Measurements from ENCODE around the gene COX8C. TPM values are rescaled to one million over a fixed set of nuclear protein-coding genes. Genes with fewer than 3 reads are reported as not detected.

COX8C gene
- total RNA-seq, 1 donor from 2014 or later = 1.2 TPM

DNA sequence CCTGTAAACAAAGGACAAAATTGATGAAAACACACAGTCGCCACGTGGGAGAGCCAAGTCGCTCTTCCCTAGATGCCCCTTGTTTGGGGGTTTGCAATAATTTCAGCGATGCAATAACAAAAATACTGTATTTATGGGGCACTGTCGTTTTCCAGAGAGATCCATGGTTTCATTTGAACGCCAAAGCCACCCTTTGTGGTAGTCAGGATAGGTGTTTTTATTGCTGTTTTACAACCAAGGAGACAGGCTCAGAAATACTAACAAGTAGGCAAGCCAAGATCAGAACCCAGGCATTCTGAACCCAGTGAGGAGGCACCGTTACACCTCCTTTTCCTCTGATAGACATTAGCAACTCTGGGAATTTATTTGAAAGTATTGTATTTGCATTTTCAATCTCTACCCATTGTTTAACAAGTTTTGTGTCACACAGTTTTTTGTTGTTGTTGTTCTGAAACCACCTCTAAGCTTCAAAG is 13.3 kb upstream of the COX8C start:
- Mint-ChIP-seq H3K27ac (peak overlapping the region; percentile 97), H3K36me3 (peaks cover 2% of the 10 kb centered on the region), H3K9me3 (peaks cover 4% of the 10 kb centered on the region), H3K27me3 (ENCODE audit: low read depth) (no peaks in the 10 kb centered on the region), H3K4me3 (peak overlapping the region; percentile 91), H3K4me1 (peaks cover 30% of the 10 kb centered on the region)
- DNase-seq (ENCODE audit: low spot score in 2 of 2, unreplicated experiment in 2 of 2) = no peak
- TF ChIP-seq, protein P1, sequence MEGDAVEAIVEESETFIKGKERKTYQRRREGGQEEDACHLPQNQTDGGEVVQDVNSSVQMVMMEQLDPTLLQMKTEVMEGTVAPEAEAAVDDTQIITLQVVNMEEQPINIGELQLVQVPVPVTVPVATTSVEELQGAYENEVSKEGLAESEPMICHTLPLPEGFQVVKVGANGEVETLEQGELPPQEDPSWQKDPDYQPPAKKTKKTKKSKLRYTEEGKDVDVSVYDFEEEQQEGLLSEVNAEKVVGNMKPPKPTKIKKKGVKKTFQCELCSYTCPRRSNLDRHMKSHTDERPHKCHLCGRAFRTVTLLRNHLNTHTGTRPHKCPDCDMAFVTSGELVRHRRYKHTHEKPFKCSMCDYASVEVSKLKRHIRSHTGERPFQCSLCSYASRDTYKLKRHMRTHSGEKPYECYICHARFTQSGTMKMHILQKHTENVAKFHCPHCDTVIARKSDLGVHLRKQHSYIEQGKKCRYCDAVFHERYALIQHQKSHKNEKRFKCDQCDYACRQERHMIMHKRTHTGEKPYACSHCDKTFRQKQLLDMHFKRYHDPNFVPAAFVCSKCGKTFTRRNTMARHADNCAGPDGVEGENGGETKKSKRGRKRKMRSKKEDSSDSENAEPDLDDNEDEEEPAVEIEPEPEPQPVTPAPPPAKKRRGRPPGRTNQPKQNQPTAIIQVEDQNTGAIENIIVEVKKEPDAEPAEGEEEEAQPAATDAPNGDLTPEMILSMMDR (IDR thresholded peaks at IDR 0.05; ENCODE audit: unreplicated experiment) = no peak

DNA sequence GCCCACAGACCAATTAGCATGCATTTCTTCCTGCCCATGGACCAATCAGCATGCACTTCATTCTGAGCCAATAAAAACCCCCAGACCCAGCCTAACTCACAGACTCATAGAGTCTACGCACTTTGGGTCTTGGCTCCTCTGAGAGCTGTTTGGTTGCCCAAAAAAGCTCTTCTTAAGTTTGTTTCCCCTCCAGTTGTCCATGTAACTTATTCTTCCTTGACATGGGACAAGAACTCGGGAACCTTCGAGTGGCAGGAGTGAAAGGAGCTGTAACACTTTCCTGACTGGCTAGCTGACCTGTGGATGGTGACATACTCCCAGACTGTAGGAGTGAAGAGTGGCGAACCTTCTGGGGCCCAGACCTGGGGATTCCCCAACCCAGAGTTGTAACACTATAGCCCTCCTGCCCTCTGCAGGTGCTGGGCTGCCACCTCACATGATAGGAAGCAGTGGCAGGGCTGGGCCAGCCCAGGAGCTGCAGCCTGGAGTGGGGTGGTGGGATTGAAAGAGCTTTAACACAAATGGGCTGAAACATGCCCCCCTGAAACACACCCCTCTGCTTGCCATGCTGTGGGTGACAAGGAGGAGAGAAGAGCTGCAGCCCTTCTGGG is 9.7 kb upstream of the COX8C start:
- H3K4me3 Mint-ChIP-seq = no peak overlapping the region
- H3K27me3 Mint-ChIP-seq (ENCODE audit: low read depth) = no peaks in the 10 kb centered on the region
- no peak for DNase-seq (ENCODE audit: low spot score in 2 of 2, unreplicated experiment in 2 of 2)
- TF ChIP-seq, protein P1 (IDR thresholded peaks at IDR 0.05; ENCODE audit: unreplicated experiment) = no peak
- H3K27ac Mint-ChIP-seq = no peak overlapping the region
- H3K4me1 Mint-ChIP-seq = peaks cover 12% of the 10 kb centered on the region
- peaks cover 3% of the 10 kb centered on the region for H3K36me3 Mint-ChIP-seq
- H3K9me3 Mint-ChIP-seq = peaks cover 9% of the 10 kb centered on the region

DNA sequence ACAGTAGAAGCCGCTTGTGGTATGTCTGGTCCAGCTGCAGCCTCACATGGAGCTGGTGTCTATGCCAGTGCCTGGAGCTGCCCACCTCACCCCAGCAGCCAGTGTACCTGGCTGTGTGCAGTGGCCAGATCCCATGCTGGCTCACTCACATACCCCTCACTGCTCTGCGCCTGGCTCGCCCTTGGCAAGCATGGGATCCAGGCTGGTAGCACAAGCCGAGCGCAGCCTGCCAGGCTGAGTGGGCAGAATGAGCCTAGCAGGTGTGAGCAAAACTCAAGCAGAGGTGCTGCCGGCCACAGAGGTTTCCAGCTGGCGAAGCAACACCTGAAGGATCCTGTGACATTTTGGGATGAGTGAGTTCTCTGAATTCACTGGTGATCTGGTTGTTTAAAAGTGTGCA is 9.1 kb upstream of the COX8C start:
- H3K36me3 Mint-ChIP-seq = peaks cover 6% of the 10 kb centered on the region
- TF ChIP-seq, protein P1 (IDR thresholded peaks at IDR 0.05; ENCODE audit: unreplicated experiment) = no peak

DNA sequence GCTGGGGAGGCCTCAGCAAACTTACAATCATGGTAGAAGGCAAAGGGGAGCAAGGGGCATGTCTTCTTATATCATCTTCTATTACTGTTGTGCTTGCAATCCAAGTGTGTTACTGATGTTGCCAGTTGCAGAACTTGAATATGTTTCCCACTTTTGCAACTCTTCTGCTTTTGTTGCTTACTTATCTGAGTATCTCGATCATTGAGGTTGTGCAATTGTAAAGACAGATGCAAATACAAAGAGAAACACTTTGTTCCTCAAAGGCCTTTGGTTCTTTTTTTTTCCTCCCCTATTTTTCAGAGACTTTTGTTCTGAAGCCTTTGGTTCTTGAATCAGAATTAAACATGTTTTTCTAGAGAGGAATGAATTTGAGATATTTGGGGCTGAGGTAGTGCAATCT is 3.7 kb upstream of the COX8C start:
- Mint-ChIP-seq H3K36me3 (peaks cover 7% of the 10 kb centered on the region), H3K4me3 (no peak overlapping the region), H3K27ac (no peak overlapping the region), H3K4me1 (peaks cover 2% of the 10 kb centered on the region), H3K27me3 (ENCODE audit: low read depth) (no peaks in the 10 kb centered on the region), H3K9me3 (peaks cover 28% of the 10 kb centered on the region)
- TF ChIP-seq, protein P1 (IDR thresholded peaks at IDR 0.05; ENCODE audit: unreplicated experiment) = no peak
- no peak for DNase-seq (ENCODE audit: low spot score in 2 of 2, unreplicated experiment in 2 of 2)

More for the DNA sequence above, 9.1 kb upstream of the COX8C start:
- no peak overlapping the region for H3K27ac Mint-ChIP-seq
- no peak for DNase-seq (ENCODE audit: low spot score in 2 of 2, unreplicated experiment in 2 of 2)
- H3K4me1 Mint-ChIP-seq = peaks cover 12% of the 10 kb centered on the region
- no peak overlapping the region for H3K4me3 Mint-ChIP-seq
- no peaks in the 10 kb centered on the region for H3K27me3 Mint-ChIP-seq (ENCODE audit: low read depth)
- H3K9me3 Mint-ChIP-seq = peaks cover 16% of the 10 kb centered on the region

DNA sequence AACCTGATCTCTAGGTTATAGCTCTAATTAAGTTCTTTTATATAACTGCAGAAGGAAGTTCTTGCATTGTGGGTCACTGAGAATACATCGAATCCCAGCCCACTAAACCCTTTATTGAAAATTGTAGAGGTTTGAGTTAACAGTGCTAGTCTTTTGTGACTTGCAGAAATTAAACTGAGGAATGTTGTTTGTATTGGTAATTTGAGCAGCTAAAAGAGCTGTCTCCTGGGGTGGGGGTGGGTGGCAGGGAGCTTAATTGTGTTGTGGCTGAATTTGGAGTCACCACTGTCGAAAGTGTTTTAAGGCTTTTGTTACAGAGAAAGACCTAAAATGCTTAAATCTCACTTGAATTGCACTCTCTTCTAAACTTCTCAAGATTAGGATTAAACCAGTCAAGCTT is 3.2 kb upstream of the COX8C start:
- DNase-seq (ENCODE audit: low spot score in 2 of 2, unreplicated experiment in 2 of 2) = no peak
- H3K4me1 Mint-ChIP-seq = peaks cover 2% of the 10 kb centered on the region
- H3K9me3 Mint-ChIP-seq = peaks cover 28% of the 10 kb centered on the region
- H3K4me3 Mint-ChIP-seq = no peak overlapping the region
- TF ChIP-seq, protein P1 (IDR thresholded peaks at IDR 0.05; ENCODE audit: unreplicated experiment) = no peak
- no peaks in the 10 kb centered on the region for H3K27me3 Mint-ChIP-seq (ENCODE audit: low read depth)
- H3K36me3 Mint-ChIP-seq = peaks cover 7% of the 10 kb centered on the region
- no peak overlapping the region for H3K27ac Mint-ChIP-seq
